ENCODE measurements around the gene RRAS.

RRAS gene

DNA sequence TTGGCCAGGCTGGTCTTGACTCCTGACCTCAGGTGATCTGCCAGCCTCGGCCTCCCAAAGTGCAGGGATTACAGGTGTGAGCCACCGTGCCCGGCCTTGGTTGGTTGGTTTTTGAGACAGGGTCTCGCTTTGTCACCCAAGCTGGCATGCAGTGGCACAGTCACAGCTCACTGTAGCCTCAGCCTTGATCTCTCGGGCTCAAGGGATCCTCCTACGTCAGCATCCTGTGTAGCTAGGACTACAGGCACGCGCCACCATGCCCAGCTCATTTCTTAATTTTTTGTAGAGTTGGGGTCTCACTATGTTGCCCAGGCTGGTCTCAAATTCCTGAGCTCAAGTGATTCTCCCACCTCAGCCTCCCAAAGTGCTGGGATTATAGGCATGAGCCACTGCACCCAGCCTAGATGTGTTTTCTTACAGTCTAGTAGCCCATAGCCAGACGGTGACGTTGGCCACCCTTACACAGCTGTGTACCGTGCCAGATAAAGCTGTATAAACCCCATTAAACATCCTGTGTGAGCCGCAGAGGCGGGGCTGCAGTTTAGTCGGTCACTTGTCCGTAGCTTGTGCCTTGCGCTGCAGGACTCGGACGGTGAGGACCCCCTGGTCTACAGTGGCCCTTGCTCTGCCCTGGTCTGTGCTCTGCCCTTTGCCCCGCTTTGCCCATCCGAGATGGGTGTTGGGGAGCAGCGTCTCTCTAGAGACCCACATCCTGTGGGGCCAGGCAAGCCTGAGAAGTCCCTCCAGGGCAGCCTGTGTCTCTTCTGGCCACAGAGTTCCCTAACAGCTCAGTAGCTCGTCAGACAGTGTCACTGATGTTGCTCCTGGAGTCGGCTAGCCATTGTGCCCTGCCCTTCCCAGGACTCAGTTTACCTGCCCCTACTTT is 15.9 kb upstream of the RRAS start:
- no peak for DNase-seq (ENCODE audit: low spot score)
- TF ChIP-seq, protein P1, sequence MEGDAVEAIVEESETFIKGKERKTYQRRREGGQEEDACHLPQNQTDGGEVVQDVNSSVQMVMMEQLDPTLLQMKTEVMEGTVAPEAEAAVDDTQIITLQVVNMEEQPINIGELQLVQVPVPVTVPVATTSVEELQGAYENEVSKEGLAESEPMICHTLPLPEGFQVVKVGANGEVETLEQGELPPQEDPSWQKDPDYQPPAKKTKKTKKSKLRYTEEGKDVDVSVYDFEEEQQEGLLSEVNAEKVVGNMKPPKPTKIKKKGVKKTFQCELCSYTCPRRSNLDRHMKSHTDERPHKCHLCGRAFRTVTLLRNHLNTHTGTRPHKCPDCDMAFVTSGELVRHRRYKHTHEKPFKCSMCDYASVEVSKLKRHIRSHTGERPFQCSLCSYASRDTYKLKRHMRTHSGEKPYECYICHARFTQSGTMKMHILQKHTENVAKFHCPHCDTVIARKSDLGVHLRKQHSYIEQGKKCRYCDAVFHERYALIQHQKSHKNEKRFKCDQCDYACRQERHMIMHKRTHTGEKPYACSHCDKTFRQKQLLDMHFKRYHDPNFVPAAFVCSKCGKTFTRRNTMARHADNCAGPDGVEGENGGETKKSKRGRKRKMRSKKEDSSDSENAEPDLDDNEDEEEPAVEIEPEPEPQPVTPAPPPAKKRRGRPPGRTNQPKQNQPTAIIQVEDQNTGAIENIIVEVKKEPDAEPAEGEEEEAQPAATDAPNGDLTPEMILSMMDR (IDR thresholded peaks at IDR 0.05; ENCODE audit: extremely low read depth, insufficient read depth, missing control alignments): no peak
- in situ Hi-C loops (cut with MboI; ENCODE audit: low pct_unique_long_range_greater_than_20kb, low sequenced_read_pairs, unreplicated experiment): no loop called here

DNA sequence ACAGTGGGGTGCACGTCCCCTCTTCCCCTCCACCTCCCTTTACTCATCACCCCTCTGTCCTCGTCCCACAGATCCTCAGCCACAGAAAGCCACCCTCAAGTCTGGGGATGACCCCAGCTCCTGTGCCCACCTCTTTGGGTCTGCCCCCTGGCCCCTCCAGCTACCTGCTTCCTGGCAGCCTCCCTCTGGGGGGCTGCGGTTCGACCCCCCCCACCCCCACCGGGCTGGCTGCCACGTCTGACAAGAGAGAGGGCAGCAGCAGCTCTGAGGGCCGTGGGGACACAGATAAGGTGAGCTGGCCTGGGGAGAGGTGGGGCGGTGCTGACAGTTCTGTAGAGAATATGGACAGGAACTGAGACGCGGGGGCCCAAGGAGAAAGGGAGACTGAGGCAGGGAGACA is 14.6 kb upstream of the RRAS start:
- TF ChIP-seq, protein P1 (IDR thresholded peaks at IDR 0.05; ENCODE audit: extremely low read depth, insufficient read depth, missing control alignments): no peak
- no peak for DNase-seq (ENCODE audit: low spot score)
- in situ Hi-C loops (cut with MboI; ENCODE audit: low pct_unique_long_range_greater_than_20kb, low sequenced_read_pairs, unreplicated experiment): no loop called here

DNA sequence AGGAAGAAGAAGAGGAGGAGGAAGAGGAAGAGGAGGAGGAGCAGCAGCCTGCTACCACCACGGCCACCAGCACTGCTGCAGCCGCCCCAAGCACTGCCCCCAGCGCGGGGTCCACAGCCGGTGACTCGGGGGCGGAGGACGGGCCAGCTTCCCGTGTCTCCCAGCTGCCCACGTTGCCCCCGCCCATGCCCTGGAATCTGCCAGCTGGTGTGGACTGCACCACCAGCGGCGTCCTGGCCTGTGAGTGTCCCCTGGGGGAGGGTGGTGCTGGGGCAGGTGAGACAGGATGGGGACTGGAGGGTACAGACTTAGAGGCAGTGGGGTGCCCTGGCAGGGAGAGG is 13.5 kb upstream of the RRAS start:
- peak; percentile 23 for DNase-seq (ENCODE audit: low spot score)
- in situ Hi-C loops (cut with MboI; ENCODE audit: low pct_unique_long_range_greater_than_20kb, low sequenced_read_pairs, unreplicated experiment): no loop called here
- TF ChIP-seq, protein P1 (IDR thresholded peaks at IDR 0.05; ENCODE audit: extremely low read depth, insufficient read depth, missing control alignments): no peak

DNA sequence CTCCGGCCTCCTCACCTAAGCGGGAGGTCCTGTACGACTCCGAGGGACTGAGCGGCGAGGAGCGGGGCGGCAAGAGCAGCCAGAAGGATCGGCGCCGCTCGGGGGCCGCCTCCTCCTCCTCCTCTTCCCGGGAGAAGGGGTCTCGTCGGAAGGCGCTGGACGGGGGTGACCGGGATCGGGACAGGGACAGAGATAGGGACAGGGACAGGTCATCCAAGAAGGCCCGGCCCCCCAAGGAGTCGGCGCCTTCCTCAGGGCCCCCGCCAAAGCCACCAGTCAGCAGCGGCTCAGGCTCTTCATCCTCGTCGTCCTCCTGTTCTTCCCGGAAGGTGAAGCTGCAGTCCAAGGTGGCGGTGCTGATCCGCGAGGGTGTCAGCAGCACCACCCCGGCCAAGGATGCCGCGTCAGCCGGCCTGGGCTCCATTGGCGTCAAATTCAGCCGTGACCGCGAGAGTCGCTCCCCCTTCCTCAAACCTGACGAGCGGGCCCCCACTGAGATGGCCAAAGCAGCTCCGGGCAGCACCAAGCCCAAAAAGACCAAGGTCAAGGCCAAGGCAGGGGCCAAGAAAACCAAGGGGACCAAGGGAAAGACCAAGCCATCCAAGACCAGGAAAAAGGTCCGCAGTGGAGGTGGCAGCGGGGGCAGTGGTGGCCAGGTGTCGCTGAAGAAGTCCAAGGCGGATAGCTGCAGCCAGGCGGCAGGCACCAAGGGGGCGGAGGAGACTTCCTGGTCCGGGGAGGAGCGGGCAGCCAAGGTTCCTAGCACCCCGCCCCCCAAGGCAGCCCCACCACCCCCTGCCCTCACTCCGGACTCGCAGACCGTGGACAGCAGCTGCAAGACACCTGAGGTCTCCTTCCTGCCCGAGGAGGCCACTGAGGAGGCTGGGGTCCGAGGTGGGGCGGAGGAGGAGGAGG is 12.9 kb upstream of the RRAS start:
- DNase-seq (ENCODE audit: low spot score): peak; percentile 33
- in situ Hi-C loops (cut with MboI; ENCODE audit: low pct_unique_long_range_greater_than_20kb, low sequenced_read_pairs, unreplicated experiment): no loop called here

DNA sequence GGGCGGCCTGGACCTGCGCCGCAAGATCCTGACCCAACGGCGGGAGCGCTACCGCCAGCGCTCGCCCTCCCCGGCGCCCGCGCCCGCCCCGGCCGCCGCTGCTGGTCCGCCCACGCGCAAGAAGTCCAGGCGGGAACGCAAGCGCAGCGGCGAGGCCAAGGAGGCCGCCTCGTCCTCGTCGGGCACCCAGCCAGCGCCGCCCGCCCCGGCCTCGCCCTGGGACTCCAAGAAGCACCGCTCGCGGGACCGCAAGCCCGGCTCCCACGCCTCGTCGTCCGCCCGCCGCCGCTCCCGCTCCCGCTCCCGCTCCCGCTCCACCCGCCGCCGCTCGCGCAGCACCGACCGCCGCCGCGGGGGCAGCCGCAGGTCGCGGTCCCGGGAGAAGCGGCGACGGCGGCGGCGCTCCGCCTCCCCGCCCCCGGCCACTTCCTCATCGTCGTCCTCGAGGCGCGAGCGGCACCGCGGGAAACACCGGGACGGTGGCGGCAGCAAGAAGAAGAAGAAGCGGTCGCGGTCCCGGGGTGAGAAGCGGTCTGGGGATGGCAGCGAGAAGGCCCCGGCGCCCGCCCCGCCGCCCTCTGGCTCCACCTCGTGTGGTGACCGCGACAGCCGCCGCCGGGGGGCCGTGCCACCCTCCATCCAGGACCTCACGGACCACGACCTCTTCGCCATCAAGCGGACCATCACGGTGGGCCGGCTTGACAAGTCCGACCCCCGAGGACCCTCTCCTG is 12.0 kb upstream of the RRAS start:
- TF ChIP-seq, protein P1 (IDR thresholded peaks at IDR 0.05; ENCODE audit: extremely low read depth, insufficient read depth, missing control alignments): no peak
- in situ Hi-C loops (cut with MboI; ENCODE audit: low pct_unique_long_range_greater_than_20kb, low sequenced_read_pairs, unreplicated experiment): no loop called here
- no peak for DNase-seq (ENCODE audit: low spot score)

More for the DNA sequence above, 12.9 kb upstream of the RRAS start:
- TF ChIP-seq, protein P1 (IDR thresholded peaks at IDR 0.05; ENCODE audit: extremely low read depth, insufficient read depth, missing control alignments): no peak
